Measurements from ENCODE around the gene FFAR1. TPM values are rescaled to one million over a fixed set of nuclear protein-coding genes. Genes with fewer than 3 reads are reported as not detected.
A peak's percentile ranks its signal among the peaks of the same experiment; 100 is the strongest.

FFAR1 gene
- total and polyA plus RNA-seq, 10 donors: 0.16 to 0.52 (median 0.26) TPM; not detected in 3

GRCh38 chr19:35329323-35329722, 18.4 kb upstream of the FFAR1 start:
- intact Hi-C loops (cut with DNase I; ENCODE audit: low total_unique reads): no loop called here
- H3K27ac ChIP-seq: peak overlapping the region; percentile 17 to 90 (median 82)
- H3K9me3 ChIP-seq: no peaks in the 10 kb centered on the region
- H3K27me3 ChIP-seq (replicated peaks in 1 of 7): peaks cover 0 to 13% (median 0%) of the 10 kb centered on the region in 7 donors
- 36 to 72% (median 67%) methylated on average over 4 of the region's 4 CpGs for WGBS, 5 donors
- peak overlapping the region; percentile 29 to 77 (median 48) for H3K4me3 ChIP-seq
- peaks cover 0 to 12% (median 0%) of the 10 kb centered on the region in 6 donors for H3K36me3 ChIP-seq
- no peak for TF ChIP-seq POLR2A (IDR thresholded peaks at IDR 0.05)
- TF ChIP-seq POLR2AphosphoS5 (IDR thresholded peaks at IDR 0.05): peak in 2 of 3 donors; percentile 40 to 47
- no peak for DNase-seq
- peaks cover 0 to 66% (median 26%) of the 10 kb centered on the region in 6 donors for H3K4me1 ChIP-seq

- no peaks in the 10 kb centered on the region for H3K9me3 ChIP-seq
- peaks cover 0 to 70% (median 27%) of the 10 kb centered on the region in 6 donors for H3K4me1 ChIP-seq
- peak overlapping the region in 7 of 8 donors; percentile 58 to 90 (median 82) for H3K27ac ChIP-seq
- TF ChIP-seq POLR2A (IDR thresholded peaks at IDR 0.05) (peak; percentile 15 to 91 (median 90)), POLR2AphosphoS5 (IDR thresholded peaks at IDR 0.05) (peak; percentile 72 to 98 (median 91))
- TF ChIP-seq, protein P1, sequence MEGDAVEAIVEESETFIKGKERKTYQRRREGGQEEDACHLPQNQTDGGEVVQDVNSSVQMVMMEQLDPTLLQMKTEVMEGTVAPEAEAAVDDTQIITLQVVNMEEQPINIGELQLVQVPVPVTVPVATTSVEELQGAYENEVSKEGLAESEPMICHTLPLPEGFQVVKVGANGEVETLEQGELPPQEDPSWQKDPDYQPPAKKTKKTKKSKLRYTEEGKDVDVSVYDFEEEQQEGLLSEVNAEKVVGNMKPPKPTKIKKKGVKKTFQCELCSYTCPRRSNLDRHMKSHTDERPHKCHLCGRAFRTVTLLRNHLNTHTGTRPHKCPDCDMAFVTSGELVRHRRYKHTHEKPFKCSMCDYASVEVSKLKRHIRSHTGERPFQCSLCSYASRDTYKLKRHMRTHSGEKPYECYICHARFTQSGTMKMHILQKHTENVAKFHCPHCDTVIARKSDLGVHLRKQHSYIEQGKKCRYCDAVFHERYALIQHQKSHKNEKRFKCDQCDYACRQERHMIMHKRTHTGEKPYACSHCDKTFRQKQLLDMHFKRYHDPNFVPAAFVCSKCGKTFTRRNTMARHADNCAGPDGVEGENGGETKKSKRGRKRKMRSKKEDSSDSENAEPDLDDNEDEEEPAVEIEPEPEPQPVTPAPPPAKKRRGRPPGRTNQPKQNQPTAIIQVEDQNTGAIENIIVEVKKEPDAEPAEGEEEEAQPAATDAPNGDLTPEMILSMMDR (IDR thresholded peaks at IDR 0.05 in 8 of 11, conservative IDR thresholded peaks at IDR 0.05 in 3 of 11): no peak
- peak overlapping the region in 7 of 8 donors; percentile 36 to 77 (median 48) for H3K4me3 ChIP-seq
- H3K27me3 ChIP-seq (replicated peaks in 1 of 7): peaks cover 0 to 13% (median 0%) of the 10 kb centered on the region in 7 donors
- DNase-seq: peak; percentile 93
- WGBS, 5 donors: 46 to 64% (median 54%) methylated on average over 7 of the region's 7 CpGs
- peaks cover 0 to 18% (median 0%) of the 10 kb centered on the region in 6 donors for H3K36me3 ChIP-seq
- intact Hi-C loops (cut with DNase I; ENCODE audit: low total_unique reads): loop anchor here (10.0 kb wide), 1 partner anchor 56 kb away; no protein-coding TSS in a partner anchor
These were observed 17.2 kb upstream of the FFAR1 start for GRCh38 chr19:35330475-35330874.

DNA sequence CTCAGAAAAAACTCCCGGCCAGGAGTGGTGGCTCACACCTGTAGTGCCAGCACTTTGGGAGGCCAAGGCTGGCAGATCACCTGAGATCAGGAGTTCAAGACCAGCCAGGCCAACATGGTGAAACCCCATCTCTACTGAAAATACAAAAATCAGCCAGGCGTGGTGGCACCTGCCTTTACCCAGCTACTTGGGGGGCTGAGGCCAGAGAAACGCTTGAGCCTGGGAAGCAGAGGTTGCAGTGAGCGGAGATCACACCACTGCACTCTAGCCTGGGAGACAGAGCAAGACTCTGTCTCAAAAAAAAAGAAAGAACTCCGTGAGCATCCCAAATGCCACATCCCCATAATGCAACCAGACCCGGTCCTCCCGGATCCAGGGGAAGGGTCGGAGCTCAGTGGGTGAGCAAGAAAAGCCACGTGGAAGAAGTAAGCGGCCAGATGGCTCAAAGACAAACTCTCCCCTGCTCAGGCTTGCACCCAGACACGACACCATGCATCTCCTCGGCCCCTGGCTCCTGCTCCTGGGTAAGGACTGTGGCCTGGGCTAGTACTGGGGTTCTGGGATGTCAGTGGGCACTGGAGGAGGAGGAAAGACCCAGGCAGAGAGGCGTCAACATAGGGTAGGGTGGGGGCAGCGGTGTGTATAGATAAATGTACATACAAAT, 16.0 kb upstream of the FFAR1 start:
- no peaks in the 10 kb centered on the region for H3K9me3 ChIP-seq
- no peak for DNase-seq
- peaks cover 3 to 82% (median 37%) of the 10 kb centered on the region in 6 donors for H3K4me1 ChIP-seq
- TF ChIP-seq POLR2AphosphoS5 (IDR thresholded peaks at IDR 0.05) (peak in 2 of 3 donors; percentile 55 to 65), POLR2A (IDR thresholded peaks at IDR 0.05) (no peak)
- WGBS, 5 donors: 70 to 80% (median 73%) methylated on average over 12 to 14 of the region's 14 CpGs
- H3K27me3 ChIP-seq (replicated peaks in 1 of 7): peaks cover 0 to 13% (median 0%) of the 10 kb centered on the region in 7 donors
- intact Hi-C loops (cut with DNase I; ENCODE audit: low total_unique reads): loop anchor here (10.0 kb wide), 1 partner anchor 57 kb away; no protein-coding TSS in a partner anchor
- peak overlapping the region; percentile 16 to 77 (median 44) for H3K4me3 ChIP-seq
- H3K27ac ChIP-seq: peak overlapping the region in 7 of 8 donors; percentile 29 to 87 (median 79)
- H3K36me3 ChIP-seq: peaks cover 0 to 30% (median 3%) of the 10 kb centered on the region in 6 donors

DNA sequence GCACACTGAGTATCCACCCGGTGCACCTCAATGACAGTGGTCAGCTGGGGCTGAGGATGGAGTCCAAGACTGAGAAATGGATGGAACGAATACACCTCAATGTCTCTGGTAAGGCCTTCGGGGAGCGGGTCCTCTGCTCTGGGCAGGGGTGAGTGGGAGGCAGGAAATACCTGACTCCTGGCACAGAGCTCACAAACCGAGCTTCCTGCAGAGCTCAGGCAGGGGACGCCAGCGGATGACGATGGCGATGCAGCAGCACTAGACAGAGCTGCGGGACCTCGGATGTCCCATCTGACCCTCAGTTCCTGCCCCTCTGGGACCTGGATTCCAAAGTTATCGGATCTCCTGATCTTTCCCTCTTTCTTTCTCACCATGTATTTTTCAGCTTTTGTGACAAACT, 14.9 kb upstream of the FFAR1 start:
- Histone ChIP-seq H3K27ac (peak overlapping the region in 6 of 8 donors; percentile 20 to 87 (median 75)), H3K27me3 (replicated peaks in 1 of 7) (peaks cover 0 to 13% (median 0%) of the 10 kb centered on the region in 7 donors), H3K9me3 (no peaks in the 10 kb centered on the region), H3K4me1 (peaks cover 3 to 86% (median 46%) of the 10 kb centered on the region in 6 donors), H3K4me3 (peak overlapping the region; percentile 11 to 77 (median 44)), H3K36me3 (peaks cover 0 to 39% (median 3%) of the 10 kb centered on the region in 6 donors)
- intact Hi-C loops (cut with DNase I; ENCODE audit: low total_unique reads): loop anchor here (10.0 kb wide), 1 partner anchor 58 kb away; no protein-coding TSS in a partner anchor
- DNase-seq: peak; percentile 85
- WGBS, 5 donors: 25 to 34% (median 26%) methylated on average over 12 of the region's 12 CpGs
- TF ChIP-seq, protein P1 (IDR thresholded peaks at IDR 0.05 in 8 of 11, conservative IDR thresholded peaks at IDR 0.05 in 3 of 11): no peak
- TF ChIP-seq POLR2A (IDR thresholded peaks at IDR 0.05) (no peak), POLR2AphosphoS5 (IDR thresholded peaks at IDR 0.05) (peak; percentile 68 to 75 (median 69))

Data from spleen (tissue), 11 donors.